Activated naive CD4-positive, alpha-beta T cell treated with anti-CD3 and anti-CD28 coated beads, Interleukin-2, amount 10 ng/mL, durations not matched to agents 7 days and 5 days (primary cell): Measurements from ENCODE around the gene CST11.
A peak's percentile ranks its signal among the peaks of the same experiment; 100 is the strongest.

Source experiments
- CTCF ChIA-PET: fragments of 350-600 bp; sonication (Branson Sonifier 250); formaldehyde crosslinking; loops from one replicate; lab custom pipeline; 2021; ENCODE audit warnings: antibody characterized with exemption; lab: Charles Lee
- DNase-seq: peaks from one replicate; pipeline ENCODE4 v3.0.0-alpha.2; 2020
- H3K27ac Mint-ChIP-seq: one replicate; pipeline ENCODE4 v1.8.0; 2021; ENCODE audit warnings: mild to moderate bottlenecking, moderate library complexity, mixed read lengths
- H3K27me3 Mint-ChIP-seq: one replicate; pipeline ENCODE4 v1.8.0; 2021; ENCODE audit warnings: mild to moderate bottlenecking, mixed read lengths
- H3K36me3 Mint-ChIP-seq: one replicate; pipeline ENCODE4 v1.8.0; 2021; ENCODE audit warnings: mixed read lengths
- H3K4me1 Mint-ChIP-seq: one replicate; pipeline ENCODE4 v1.8.0; 2021; ENCODE audit warnings: mixed read lengths
- H3K4me3 Mint-ChIP-seq: one replicate; pipeline ENCODE4 v1.8.0; 2021; ENCODE audit warnings: mild to moderate bottlenecking, moderate library complexity, mixed read lengths
- H3K9me3 Mint-ChIP-seq: one replicate; pipeline ENCODE4 v1.8.0; 2021; ENCODE audit warnings: mixed read lengths

Gene CST11

GRCh38 chr20:23420943-23421931 lies 31.4 kb downstream of the CST11 start, which contains the start of gene NAPB:
NAPB (minus strand) TSS chr20:23421488; CDS start chr20:23421402, 86 bp downstream.
- DNase-seq = peak; percentile 96
- Mint-ChIP-seq H3K9me3 (no peaks in the 10 kb centered on the region), H3K4me1 (peaks cover 51% of the 10 kb centered on the region), H3K36me3 (peaks cover 5% of the 10 kb centered on the region), H3K27me3 (peaks cover 21% of the 10 kb centered on the region), H3K27ac (peak within 1 kb of the TSS; percentile 86), H3K4me3 (peak within 1 kb of the TSS; percentile 84)
- CTCF ChIA-PET = interaction anchor here (0.6 to 1.7 kb wide), 9 partner anchors 10 to 71 kb away, joined by 3 to 11 read pairs (median 3); partner anchors contain the start of gene NXT1

DNA sequence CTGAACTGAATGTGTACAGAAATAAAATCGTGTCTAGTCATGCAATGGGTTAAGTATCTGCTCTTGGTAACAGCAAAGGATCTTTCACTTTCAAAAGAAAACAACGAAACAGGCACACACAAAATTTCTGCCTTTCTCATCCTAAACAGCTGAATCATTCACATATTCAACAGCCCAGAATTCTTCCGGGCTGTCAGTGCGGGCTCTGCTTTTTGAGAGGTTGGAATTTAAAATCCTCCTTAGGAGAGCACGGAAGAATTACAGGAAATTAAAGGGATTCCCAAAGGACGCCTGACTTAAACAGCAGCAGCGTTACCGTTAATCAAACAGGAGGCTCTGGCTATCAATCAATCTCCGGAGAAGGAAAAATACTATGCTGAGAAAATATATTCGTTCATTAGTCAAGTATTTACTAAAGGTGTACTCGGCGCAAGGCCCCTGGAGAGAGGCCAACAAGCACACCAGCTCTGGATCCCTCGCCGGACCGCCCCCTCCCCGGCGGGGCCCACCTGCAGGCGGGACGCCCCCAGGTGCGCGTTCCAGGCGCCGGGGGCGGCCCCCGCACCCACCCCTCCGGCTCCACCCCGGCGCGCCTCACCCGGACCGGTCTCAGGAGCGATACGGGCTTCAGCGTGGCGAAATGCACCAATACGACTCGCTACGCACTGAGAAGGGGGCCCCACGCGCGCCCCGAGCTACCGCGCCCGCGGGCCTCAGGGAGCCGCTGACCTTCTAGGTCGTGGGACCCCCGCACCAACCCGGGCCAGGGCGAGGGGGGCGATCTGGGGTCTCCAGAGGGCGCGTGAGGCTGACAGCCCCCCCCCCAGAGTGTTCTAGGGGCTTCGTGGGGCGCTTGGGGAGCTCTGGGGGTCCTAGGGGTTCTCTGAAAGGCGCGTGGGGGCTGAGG lies 32.4 kb downstream of the CST11 start:
- H3K36me3 Mint-ChIP-seq = peaks cover 5% of the 10 kb centered on the region
- peaks cover 58% of the 10 kb centered on the region for H3K4me1 Mint-ChIP-seq
- peaks cover 19% of the 10 kb centered on the region for H3K27me3 Mint-ChIP-seq
- no peaks in the 10 kb centered on the region for H3K9me3 Mint-ChIP-seq
- peak; percentile 63 for DNase-seq
- CTCF ChIA-PET = interaction anchor here (0.9 to 1.7 kb wide), 5 partner anchors 9 to 71 kb away, joined by 3 to 5 read pairs (median 3); no protein-coding TSS in a partner anchor
- peak overlapping the region; percentile 93 for H3K27ac Mint-ChIP-seq
- H3K4me3 Mint-ChIP-seq = peak overlapping the region; percentile 84

- Mint-ChIP-seq H3K27ac (peak overlapping the region; percentile 93), H3K9me3 (no peaks in the 10 kb centered on the region), H3K27me3 (peaks cover 13% of the 10 kb centered on the region), H3K36me3 (peaks cover 5% of the 10 kb centered on the region), H3K4me3 (peak overlapping the region; percentile 84), H3K4me1 (peaks cover 58% of the 10 kb centered on the region)
- CTCF ChIA-PET = interaction anchor here (0.9 to 1.7 kb wide), 2 partner anchors 19 to 70 kb away, joined by 4 to 5 read pairs; no protein-coding TSS in a partner anchor
- no peak for DNase-seq
Observed at GRCh38 chr20:23419657-23419994, 33.0 kb downstream of the CST11 start.

GRCh38 chr20:23417861-23418260 lies 34.8 kb downstream of the CST11 start:
- no peaks in the 10 kb centered on the region for H3K9me3 Mint-ChIP-seq
- peaks cover 4% of the 10 kb centered on the region for H3K27me3 Mint-ChIP-seq
- H3K36me3 Mint-ChIP-seq = peaks cover 5% of the 10 kb centered on the region
- DNase-seq = no peak
- H3K4me3 Mint-ChIP-seq = no peak overlapping the region
- H3K4me1 Mint-ChIP-seq = peaks cover 60% of the 10 kb centered on the region
- H3K27ac Mint-ChIP-seq = peak overlapping the region; percentile 68
- CTCF ChIA-PET = interaction anchor here (1.4 kb wide), 1 partner anchor 69 kb away, joined by 4 read pairs; no protein-coding TSS in a partner anchor

GRCh38 chr20:23415959-23416583 lies 36.6 kb downstream of the CST11 start:
- Mint-ChIP-seq H3K27me3 (no peaks in the 10 kb centered on the region), H3K27ac (peak overlapping the region; percentile 60), H3K4me3 (no peak overlapping the region)

GRCh38 chr20:23415555-23415954 lies 37.1 kb downstream of the CST11 start:
- no peak overlapping the region for H3K4me3 Mint-ChIP-seq
- H3K4me1 Mint-ChIP-seq = peaks cover 46% of the 10 kb centered on the region
- no peaks in the 10 kb centered on the region for H3K9me3 Mint-ChIP-seq
- H3K27me3 Mint-ChIP-seq = no peaks in the 10 kb centered on the region
- CTCF ChIA-PET = interaction anchor here (0.9 to 1.0 kb wide), 2 partner anchors 15 to 66 kb away, joined by 4 read pairs; no protein-coding TSS in a partner anchor
- H3K36me3 Mint-ChIP-seq = peaks cover 5% of the 10 kb centered on the region
- peak overlapping the region; percentile 60 for H3K27ac Mint-ChIP-seq
- no peak for DNase-seq

More at GRCh38 chr20:23415959-23416583, 36.6 kb downstream of the CST11 start:
- peaks cover 5% of the 10 kb centered on the region for H3K36me3 Mint-ChIP-seq
- H3K9me3 Mint-ChIP-seq = no peaks in the 10 kb centered on the region
- H3K4me1 Mint-ChIP-seq = peaks cover 46% of the 10 kb centered on the region
- CTCF ChIA-PET = interaction anchor here (0.9 to 1.2 kb wide), 3 partner anchors 16 to 66 kb away, joined by 3 to 4 read pairs (median 4); no protein-coding TSS in a partner anchor
- DNase-seq = no peak

DNA sequence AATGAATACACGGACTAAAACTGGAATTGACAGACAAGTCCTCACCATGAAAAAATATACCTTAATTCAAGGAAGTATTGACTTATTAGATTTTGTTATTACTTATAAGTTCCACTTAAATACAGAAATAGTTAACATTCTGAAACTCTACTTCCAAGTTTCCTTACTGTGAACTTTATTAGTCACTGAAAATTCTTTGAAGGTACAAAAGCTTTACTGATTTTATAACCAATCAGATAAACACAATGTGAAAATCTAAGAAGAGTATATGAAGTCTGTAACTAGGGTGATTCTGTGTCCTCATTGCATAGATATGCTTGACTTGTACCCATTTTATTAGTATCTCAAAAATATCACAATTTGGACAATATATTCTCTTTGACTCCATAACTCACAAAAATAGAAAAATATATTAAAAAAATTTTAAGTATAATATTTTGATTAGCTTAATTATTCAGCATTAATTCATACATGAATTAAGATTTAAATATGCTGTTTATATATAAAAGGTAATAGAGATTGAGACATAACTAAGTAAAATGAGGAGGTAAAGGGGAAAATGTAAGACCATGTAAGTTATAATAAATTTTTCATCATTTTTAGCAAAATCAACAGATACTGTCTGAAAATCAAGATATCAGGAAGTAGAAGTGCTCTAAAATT lies 38.0 kb downstream of the CST11 start:
- CTCF ChIA-PET = no interaction called here

DNA sequence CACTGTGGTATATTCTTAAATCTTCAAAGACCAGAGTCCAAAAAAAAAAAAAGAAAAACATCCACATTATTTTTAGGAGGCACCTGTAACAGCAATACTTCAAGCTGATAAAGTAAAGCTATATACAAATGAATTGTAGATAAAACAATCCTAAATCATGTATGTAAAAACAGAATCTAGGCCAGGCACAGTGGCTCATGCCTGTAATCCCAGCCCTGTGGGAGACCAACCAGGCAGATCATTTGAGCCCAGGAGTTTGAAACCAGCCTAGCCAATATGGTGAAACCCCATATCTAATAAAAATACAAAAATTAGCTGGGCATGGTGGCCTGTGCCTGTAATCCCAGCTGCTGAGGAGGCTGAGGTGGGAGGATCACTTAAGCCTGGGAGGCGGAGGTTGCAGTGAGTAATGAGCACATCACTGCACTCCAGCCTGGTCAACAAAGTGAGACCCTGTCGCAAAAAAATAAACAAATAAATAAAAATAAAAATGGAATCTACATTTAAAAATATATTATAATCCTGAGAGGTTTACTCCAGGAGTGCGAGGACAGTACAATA lies 38.7 kb downstream of the CST11 start:
- CTCF ChIA-PET = no interaction called here
- no peak for DNase-seq
- no peaks in the 10 kb centered on the region for H3K27me3 Mint-ChIP-seq
- H3K9me3 Mint-ChIP-seq = no peaks in the 10 kb centered on the region
- H3K4me1 Mint-ChIP-seq = peaks cover 35% of the 10 kb centered on the region
- H3K36me3 Mint-ChIP-seq = no peaks in the 10 kb centered on the region
- H3K4me3 Mint-ChIP-seq = no peak overlapping the region
- no peak overlapping the region for H3K27ac Mint-ChIP-seq

More for the DNA sequence above, 38.0 kb downstream of the CST11 start:
- peaks cover 42% of the 10 kb centered on the region for H3K4me1 Mint-ChIP-seq
- no peak overlapping the region for H3K27ac Mint-ChIP-seq
- no peaks in the 10 kb centered on the region for H3K9me3 Mint-ChIP-seq
- no peaks in the 10 kb centered on the region for H3K36me3 Mint-ChIP-seq
- DNase-seq = no peak
- H3K4me3 Mint-ChIP-seq = no peak overlapping the region
- H3K27me3 Mint-ChIP-seq = no peaks in the 10 kb centered on the region

GRCh38 chr20:23412026-23412425 lies 40.6 kb downstream of the CST11 start:
- H3K4me3 Mint-ChIP-seq = no peak overlapping the region
- no peak overlapping the region for H3K27ac Mint-ChIP-seq
- H3K4me1 Mint-ChIP-seq = peaks cover 32% of the 10 kb centered on the region
- no peaks in the 10 kb centered on the region for H3K9me3 Mint-ChIP-seq
- CTCF ChIA-PET = interaction anchor here (0.7 to 1.3 kb wide), 3 partner anchors 8 to 62 kb away, joined by 3 read pairs; no protein-coding TSS in a partner anchor
- no peaks in the 10 kb centered on the region for H3K27me3 Mint-ChIP-seq
- DNase-seq = no peak
- peaks cover 2% of the 10 kb centered on the region for H3K36me3 Mint-ChIP-seq

DNA sequence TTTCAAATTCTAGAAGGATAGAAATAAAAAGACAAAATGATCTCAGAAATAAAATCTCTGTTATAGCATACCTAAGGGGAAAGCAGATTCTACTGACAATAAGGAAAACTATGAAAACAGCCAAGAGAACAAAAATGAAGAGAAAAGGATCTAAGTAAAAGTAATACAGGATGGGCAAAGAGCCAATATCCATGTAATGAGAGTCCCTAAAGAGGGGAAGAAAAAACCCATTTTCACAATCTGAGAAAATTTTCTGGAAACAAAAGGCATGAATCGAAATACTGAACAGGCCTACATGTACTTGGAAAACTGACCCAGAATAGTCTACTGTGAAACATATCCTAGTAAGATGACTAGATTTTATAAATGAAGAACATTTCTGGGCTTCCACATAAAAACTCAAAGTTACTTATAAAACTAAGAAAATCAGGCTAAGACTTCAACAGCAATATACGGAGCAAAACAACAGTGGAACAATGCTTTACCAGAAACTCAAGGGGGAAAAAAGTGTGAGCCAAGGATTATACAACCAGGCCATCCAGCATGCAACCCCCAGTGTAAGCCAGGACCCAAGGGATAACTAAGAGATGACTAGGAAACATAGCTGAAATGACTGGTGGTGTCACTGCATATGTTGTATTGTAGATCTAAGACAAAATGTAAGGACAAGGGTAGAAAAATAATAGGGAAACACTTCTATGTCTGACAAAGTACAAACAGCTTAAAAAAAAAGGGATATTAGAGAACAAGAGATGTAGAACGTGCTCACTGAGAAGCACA lies 41.6 kb downstream of the CST11 start:
- no peak overlapping the region for H3K4me3 Mint-ChIP-seq
- CTCF ChIA-PET = interaction anchor here (0.7 to 1.3 kb wide), 3 partner anchors 9 to 62 kb away, joined by 3 read pairs; no protein-coding TSS in a partner anchor
- peaks cover 27% of the 10 kb centered on the region for H3K4me1 Mint-ChIP-seq
- H3K27me3 Mint-ChIP-seq = no peaks in the 10 kb centered on the region
- H3K27ac Mint-ChIP-seq = no peak overlapping the region
- H3K36me3 Mint-ChIP-seq = peaks cover 2% of the 10 kb centered on the region
- DNase-seq = no peak
- H3K9me3 Mint-ChIP-seq = no peaks in the 10 kb centered on the region

DNA sequence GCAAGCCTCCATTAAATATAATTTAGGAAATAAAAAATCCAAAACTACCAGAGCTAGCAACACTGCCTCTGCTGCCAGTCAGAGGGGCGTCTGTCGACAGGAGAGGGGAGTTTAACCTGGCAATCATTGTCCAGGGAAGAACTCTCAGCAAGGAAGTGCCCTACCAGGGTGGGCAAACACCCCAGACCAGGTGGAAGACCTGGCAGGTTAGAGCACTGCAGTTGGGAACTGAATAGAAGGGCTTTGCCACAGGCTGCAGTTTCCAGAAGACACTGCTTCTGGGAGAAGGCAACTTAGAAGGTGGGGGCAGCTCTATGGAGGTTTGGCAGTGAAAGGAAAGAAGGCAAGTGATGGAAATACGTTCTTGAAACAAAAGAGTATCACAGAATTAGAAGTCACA lies 42.9 kb downstream of the CST11 start:
- H3K4me1 Mint-ChIP-seq = peaks cover 21% of the 10 kb centered on the region
- CTCF ChIA-PET = no interaction called here

DNA sequence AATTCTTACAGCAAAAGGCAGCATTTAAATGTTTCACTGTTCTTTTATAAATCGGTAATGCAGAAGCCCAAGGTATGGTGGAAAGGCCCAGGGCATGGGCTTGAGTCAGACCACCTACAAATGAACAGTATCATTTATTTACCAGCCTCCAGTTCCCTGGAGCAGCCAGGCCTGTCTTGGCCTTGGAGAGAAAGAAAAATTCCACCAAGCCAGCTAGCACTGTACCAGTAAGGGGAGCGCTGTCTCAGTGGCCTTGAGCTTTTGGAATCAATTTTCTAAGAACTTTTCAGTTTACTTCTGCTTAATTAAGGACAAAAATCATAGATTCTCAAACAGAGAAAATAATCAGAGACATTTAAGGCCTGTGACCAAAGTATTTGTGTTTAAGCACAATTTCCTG lies 43.7 kb downstream of the CST11 start:
- Mint-ChIP-seq H3K36me3 (peaks cover 2% of the 10 kb centered on the region), H3K27me3 (no peaks in the 10 kb centered on the region), H3K4me1 (peaks cover 21% of the 10 kb centered on the region), H3K9me3 (no peaks in the 10 kb centered on the region), H3K27ac (no peak overlapping the region), H3K4me3 (no peak overlapping the region)
- CTCF ChIA-PET = interaction anchor here (1.0 kb wide), 1 partner anchor 28 kb away, joined by 3 read pairs; no protein-coding TSS in a partner anchor
- no peak for DNase-seq

More for the DNA sequence above, 42.9 kb downstream of the CST11 start:
- peaks cover 2% of the 10 kb centered on the region for H3K36me3 Mint-ChIP-seq
- no peaks in the 10 kb centered on the region for H3K27me3 Mint-ChIP-seq
- DNase-seq = no peak
- H3K27ac Mint-ChIP-seq = no peak overlapping the region
- H3K9me3 Mint-ChIP-seq = no peaks in the 10 kb centered on the region
- H3K4me3 Mint-ChIP-seq = no peak overlapping the region
